ENCODE data around the gene ERC1.
"Not testable (repeated sequence)": the region's sequence is repeated elsewhere in the genome, so short reads cannot be mapped to it uniquely, and the experiment has no call there.

Gene ERC1

DNA sequence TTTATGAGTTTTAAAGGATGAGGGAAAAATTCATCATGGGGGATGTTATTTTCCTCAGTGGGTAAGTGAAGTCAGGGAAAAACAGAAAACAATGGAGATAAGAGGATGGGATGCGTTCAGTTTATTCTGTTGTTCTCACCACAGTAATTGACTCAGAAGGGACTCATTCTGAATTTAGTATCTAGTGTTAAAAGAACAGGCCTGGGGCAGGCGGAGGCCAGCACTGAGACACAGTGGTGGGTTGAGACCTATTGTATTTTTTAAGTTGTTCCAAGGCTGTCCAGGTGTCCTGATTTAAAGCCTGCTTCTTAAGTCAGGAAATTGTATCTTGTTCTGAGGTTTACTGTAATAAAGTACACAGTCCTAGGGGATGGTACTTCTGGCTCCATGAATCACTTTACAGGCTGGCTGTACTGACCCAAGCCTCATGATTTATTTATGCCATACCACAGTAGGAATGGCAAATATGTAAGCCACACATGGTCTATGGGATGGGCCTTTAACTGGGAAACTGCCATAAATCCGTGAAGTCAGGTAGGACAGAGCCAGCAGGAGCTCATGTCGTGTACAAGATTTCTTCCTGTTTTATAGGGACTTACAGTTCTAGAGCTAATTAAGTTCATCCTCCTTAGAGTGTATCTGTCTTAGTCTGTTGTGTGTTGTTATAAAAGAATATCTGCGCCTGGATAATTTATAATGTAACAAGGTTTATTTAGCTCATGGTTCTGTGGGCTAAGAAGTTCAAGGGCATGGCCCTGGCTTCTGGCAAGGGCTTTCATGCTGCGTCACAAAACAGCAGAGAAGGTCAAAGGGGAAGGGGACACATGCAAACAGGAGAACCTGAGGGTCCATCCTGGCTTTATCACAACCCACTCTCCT is 359.3 kb downstream of the ERC1 start:
- Histone ChIP-seq H3K9me3 (no peaks in the 10 kb centered on the region), H3K4me1 (ENCODE audit: control insufficient read depth in 1 of 2, insufficient read depth in 1 of 2, low read depth in 1 of 2, low read length in 1 of 2) (no peaks in the 10 kb centered on the region), H3K4me3 (ENCODE audit: low read depth in 1 of 2, low read length in 1 of 2) (no peak overlapping the region), H3K36me3 (no peaks in the 10 kb centered on the region), H3K27me3 (no peaks in the 10 kb centered on the region), H3K27ac (no peak overlapping the region)
- TF ChIP-seq, protein P1, sequence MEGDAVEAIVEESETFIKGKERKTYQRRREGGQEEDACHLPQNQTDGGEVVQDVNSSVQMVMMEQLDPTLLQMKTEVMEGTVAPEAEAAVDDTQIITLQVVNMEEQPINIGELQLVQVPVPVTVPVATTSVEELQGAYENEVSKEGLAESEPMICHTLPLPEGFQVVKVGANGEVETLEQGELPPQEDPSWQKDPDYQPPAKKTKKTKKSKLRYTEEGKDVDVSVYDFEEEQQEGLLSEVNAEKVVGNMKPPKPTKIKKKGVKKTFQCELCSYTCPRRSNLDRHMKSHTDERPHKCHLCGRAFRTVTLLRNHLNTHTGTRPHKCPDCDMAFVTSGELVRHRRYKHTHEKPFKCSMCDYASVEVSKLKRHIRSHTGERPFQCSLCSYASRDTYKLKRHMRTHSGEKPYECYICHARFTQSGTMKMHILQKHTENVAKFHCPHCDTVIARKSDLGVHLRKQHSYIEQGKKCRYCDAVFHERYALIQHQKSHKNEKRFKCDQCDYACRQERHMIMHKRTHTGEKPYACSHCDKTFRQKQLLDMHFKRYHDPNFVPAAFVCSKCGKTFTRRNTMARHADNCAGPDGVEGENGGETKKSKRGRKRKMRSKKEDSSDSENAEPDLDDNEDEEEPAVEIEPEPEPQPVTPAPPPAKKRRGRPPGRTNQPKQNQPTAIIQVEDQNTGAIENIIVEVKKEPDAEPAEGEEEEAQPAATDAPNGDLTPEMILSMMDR (IDR thresholded peaks at IDR 0.05), result no peak

DNA sequence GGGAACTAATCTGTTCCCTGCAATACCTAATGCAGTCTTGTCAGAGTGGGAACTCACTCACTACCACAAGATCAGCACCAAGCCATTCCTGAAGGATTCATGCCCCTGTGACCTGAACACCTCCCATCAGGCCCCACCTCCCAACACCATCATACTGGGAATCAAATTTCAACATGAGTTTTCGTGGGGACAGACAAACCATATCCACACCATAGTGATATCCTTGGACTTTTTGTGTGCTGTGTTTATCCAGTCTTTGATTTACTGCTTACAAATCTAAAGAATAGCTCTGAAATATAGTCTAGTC is 359.9 kb downstream of the ERC1 start:
- Histone ChIP-seq H3K36me3 (no peaks in the 10 kb centered on the region), H3K27ac (no peak overlapping the region), H3K9me3 (no peaks in the 10 kb centered on the region), H3K27me3 (no peaks in the 10 kb centered on the region), H3K4me1 (ENCODE audit: control insufficient read depth in 1 of 2, insufficient read depth in 1 of 2, low read depth in 1 of 2, low read length in 1 of 2) (no peaks in the 10 kb centered on the region), H3K4me3 (ENCODE audit: low read depth in 1 of 2, low read length in 1 of 2) (no peak overlapping the region)
- TF ChIP-seq, protein P1 (IDR thresholded peaks at IDR 0.05), result no peak

DNA sequence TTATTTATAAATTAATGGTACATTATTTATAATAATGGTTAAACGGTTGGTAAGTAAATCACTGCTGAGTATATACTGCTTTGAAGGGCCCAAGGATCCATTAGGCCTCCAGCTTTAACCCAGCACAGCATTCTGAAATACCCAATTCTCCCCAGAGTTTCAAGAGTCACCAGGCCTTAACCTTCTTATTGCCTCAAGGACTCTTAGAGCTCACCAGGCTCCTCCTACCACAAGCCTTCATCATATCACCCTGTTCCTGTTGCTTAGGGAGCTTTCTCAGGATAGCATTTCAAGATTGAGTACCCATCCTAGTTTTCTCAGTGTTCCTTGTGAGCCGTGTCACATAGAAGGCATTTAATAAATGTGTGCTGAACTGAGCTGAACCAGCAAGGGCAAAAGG is 360.9 kb downstream of the ERC1 start:
- TF ChIP-seq, protein P1 (IDR thresholded peaks at IDR 0.05), result no peak

DNA sequence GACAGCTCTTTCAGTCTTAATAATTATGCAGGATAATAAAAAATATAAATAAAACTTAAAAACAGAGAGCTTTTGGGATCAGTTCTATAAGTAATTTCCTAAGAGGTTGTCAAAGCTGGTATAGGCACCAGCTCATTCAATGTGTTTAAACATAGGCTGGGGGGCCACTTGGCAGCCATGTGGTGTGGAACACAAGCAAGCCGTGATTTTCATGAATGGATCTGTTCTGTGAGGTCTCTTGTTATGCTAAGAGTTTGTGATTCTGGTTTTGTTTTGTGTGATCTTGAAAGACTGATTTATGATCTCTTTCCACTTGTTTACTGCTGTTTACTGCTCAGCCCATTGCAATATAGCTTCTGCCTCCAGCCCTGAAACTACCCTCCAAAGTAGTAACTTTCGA is 362.4 kb downstream of the ERC1 start:
- TF ChIP-seq, protein P1 (IDR thresholded peaks at IDR 0.05), result no peak
- Histone ChIP-seq H3K4me3 (ENCODE audit: low read depth in 1 of 2, low read length in 1 of 2) (no peak overlapping the region), H3K36me3 (no peaks in the 10 kb centered on the region), H3K9me3 (no peaks in the 10 kb centered on the region), H3K27me3 (no peaks in the 10 kb centered on the region), H3K27ac (no peak overlapping the region), H3K4me1 (ENCODE audit: control insufficient read depth in 1 of 2, insufficient read depth in 1 of 2, low read depth in 1 of 2, low read length in 1 of 2) (no peaks in the 10 kb centered on the region)

More for the DNA sequence above, 360.9 kb downstream of the ERC1 start:
- Histone ChIP-seq H3K4me3 (ENCODE audit: low read depth in 1 of 2, low read length in 1 of 2) (no peak overlapping the region), H3K36me3 (no peaks in the 10 kb centered on the region), H3K27ac (no peak overlapping the region), H3K27me3 (no peaks in the 10 kb centered on the region), H3K4me1 (ENCODE audit: control insufficient read depth in 1 of 2, insufficient read depth in 1 of 2, low read depth in 1 of 2, low read length in 1 of 2) (no peaks in the 10 kb centered on the region), H3K9me3 (no peaks in the 10 kb centered on the region)

DNA sequence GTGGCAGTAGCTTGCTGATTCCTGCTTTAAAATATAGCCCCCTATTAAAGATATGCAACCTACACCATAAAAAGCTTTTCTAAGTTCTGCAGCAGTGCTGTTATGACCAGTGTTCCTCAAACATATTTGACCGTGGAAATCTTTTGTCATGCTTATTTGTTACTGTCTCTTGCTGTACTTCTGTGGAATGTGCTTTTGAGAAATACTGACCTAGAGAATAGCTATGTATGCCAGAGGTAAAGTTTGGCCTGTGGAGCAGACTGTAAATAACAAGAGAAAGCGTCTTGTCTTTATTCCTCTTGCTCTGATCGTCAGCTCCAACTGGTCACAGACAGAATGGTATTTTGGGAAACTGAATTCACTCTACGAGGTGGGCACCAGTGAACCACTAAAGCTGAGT is 364.4 kb downstream of the ERC1 start:
- Histone ChIP-seq H3K27ac (no peak overlapping the region), H3K4me3 (ENCODE audit: low read depth in 1 of 2, low read length in 1 of 2) (no peak overlapping the region), H3K4me1 (ENCODE audit: control insufficient read depth in 1 of 2, insufficient read depth in 1 of 2, low read depth in 1 of 2, low read length in 1 of 2) (no peaks in the 10 kb centered on the region), H3K36me3 (no peaks in the 10 kb centered on the region), H3K27me3 (no peaks in the 10 kb centered on the region), H3K9me3 (no peaks in the 10 kb centered on the region)
- TF ChIP-seq, protein P1 (IDR thresholded peaks at IDR 0.05), result no peak

DNA sequence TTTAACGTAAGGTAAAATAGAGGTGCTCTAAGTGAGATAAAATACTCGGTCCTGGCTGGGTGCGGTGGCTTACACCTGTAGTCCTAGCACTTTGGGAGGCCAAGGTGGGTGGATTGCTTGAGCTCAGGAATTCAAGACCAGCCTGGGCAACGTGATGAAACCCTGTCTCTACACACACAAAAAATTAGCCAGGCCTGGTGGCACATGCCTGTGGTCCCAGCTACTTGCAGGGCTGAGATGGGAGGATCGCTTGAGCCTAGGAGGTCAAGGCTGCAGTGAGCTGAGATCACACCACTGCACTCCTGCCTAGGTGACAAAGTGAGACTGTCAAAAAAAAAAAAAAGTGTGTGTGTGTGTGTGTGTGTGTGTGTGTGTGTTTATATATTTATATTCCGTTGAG is 364.8 kb downstream of the ERC1 start:
- not testable (repeated sequence) for H3K4me3 ChIP-seq (ENCODE audit: low read depth in 1 of 2, low read length in 1 of 2); H3K36me3 ChIP-seq; H3K4me1 ChIP-seq (ENCODE audit: control insufficient read depth in 1 of 2, insufficient read depth in 1 of 2, low read depth in 1 of 2, low read length in 1 of 2); H3K27me3 ChIP-seq; H3K9me3 ChIP-seq; H3K27ac ChIP-seq
